ENCODE data around the gene CTNS.

The CTNS gene

GRCh38 chr17:3626831-3627768, 9.5 kb upstream of the CTNS start:
- no peak for DNase-seq

GRCh38 chr17:3627769-3628167, 8.8 kb upstream of the CTNS start:
- DNase-seq, result no peak

- no peak for DNase-seq
Observed at GRCh38 chr17:3630781-3631180, 5.8 kb upstream of the CTNS start.

- no peak for DNase-seq
Observed at GRCh38 chr17:3632287-3632686, 4.3 kb upstream of the CTNS start.

- DNase-seq, result no peak
Observed at GRCh38 chr17:3635474-3636153, 946 bp upstream of the CTNS start.

GRCh38 chr17:3636908-3637373, 381 bp downstream of the CTNS start:
- no peak for DNase-seq

- DNase-seq, result no peak
Observed at GRCh38 chr17:3639981-3640596, 3.5 kb downstream of the CTNS start.

- no peak for DNase-seq
Observed at GRCh38 chr17:3641014-3641413, 4.5 kb downstream of the CTNS start.

- no peak for DNase-seq
Observed at GRCh38 chr17:3641717-3642486, 5.3 kb downstream of the CTNS start.

GRCh38 chr17:3643889-3644349, 7.4 kb downstream of the CTNS start:
- DNase-seq, result no peak

- no peak for DNase-seq
Observed at GRCh38 chr17:3645310-3645709, 8.8 kb downstream of the CTNS start.

GRCh38 chr17:3647251-3647650, 10.7 kb downstream of the CTNS start:
- DNase-seq, result no peak

GRCh38 chr17:3647769-3648555, 11.4 kb downstream of the CTNS start:
- no peak for DNase-seq

- DNase-seq, result no peak
Observed at GRCh38 chr17:3655766-3656165, 19.2 kb downstream of the CTNS start.

- no peak for DNase-seq
Observed at GRCh38 chr17:3656353-3656752, 19.8 kb downstream of the CTNS start.

GRCh38 chr17:3656755-3657587, 20.4 kb downstream of the CTNS start:
- DNase-seq, result no peak

GRCh38 chr17:3657588-3657869, 21.0 kb downstream of the CTNS start:
- DNase-seq, result no peak

- no peak for DNase-seq
Observed at GRCh38 chr17:3657874-3658783, 21.6 kb downstream of the CTNS start.

- no peak for DNase-seq
Observed at GRCh38 chr17:3658784-3659449, 22.4 kb downstream of the CTNS start.
